ENCODE data around the gene BSN. TPM values are rescaled to one million over a fixed set of nuclear protein-coding genes. Genes with fewer than 3 reads are reported as not detected.

Gene BSN
- total RNA-seq, 1 experiment from 2014 or later: 0.87 TPM

GRCh38 chr3:49701388-49702077 lies 147.3 kb downstream of the BSN start:
- intact Hi-C loops (cut with micrococcal nuclease; ENCODE audit: unreplicated experiment) (no loop called here), in situ Hi-C loops (cut with HindIII; ENCODE audit: low pct_unique_long_range_greater_than_20kb, low sequenced_read_pairs) (no loop called here)
- Histone ChIP-seq H3K4me3 (ENCODE audit: low read depth in 2 of 2, low read length in 2 of 2) (no peak overlapping the region), H3K9me3 (ENCODE audit: control insufficient read depth, insufficient read depth, low read depth, low read length) (no peaks in the 10 kb centered on the region), H3K4me1 (ENCODE audit: control insufficient read depth, insufficient read depth, low read length) (no peaks in the 10 kb centered on the region), H3K27ac (ENCODE audit: low read length) (no peak overlapping the region), H3K36me3 (ENCODE audit: control insufficient read depth, insufficient read depth, low read length) (no peaks in the 10 kb centered on the region), H3K27me3 (ENCODE audit: control insufficient read depth, insufficient read depth, low read length) (no peaks in the 10 kb centered on the region)
- DNase-seq (ENCODE audit: low read depth, low spot score) (no peak), ATAC-seq (no peak)
- ChIA-PET CTCF (interaction anchor here (0.6 to 1.1 kb wide), 3 partner anchors 85 to 162 kb away, joined by 3 to 6 read pairs (median 4); partner anchors contain the start of gene IP6K1), POLR2A (no interaction called here)
- TF ChIP-seq, protein P1, sequence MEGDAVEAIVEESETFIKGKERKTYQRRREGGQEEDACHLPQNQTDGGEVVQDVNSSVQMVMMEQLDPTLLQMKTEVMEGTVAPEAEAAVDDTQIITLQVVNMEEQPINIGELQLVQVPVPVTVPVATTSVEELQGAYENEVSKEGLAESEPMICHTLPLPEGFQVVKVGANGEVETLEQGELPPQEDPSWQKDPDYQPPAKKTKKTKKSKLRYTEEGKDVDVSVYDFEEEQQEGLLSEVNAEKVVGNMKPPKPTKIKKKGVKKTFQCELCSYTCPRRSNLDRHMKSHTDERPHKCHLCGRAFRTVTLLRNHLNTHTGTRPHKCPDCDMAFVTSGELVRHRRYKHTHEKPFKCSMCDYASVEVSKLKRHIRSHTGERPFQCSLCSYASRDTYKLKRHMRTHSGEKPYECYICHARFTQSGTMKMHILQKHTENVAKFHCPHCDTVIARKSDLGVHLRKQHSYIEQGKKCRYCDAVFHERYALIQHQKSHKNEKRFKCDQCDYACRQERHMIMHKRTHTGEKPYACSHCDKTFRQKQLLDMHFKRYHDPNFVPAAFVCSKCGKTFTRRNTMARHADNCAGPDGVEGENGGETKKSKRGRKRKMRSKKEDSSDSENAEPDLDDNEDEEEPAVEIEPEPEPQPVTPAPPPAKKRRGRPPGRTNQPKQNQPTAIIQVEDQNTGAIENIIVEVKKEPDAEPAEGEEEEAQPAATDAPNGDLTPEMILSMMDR (IDR thresholded peaks at IDR 0.05): peak; percentile 61
- TF ChIP-seq SIN3A (IDR thresholded peaks at IDR 0.05; ENCODE audit: borderline replicate concordance, insufficient read depth, low read depth, low read length): no peak
- no TSS peak for BruUV-seq (replicated peaks)

- H3K4me3 ChIP-seq (ENCODE audit: low read depth in 2 of 2, low read length in 2 of 2): no peak overlapping the region
- H3K27me3 ChIP-seq (ENCODE audit: control insufficient read depth, insufficient read depth, low read length): no peaks in the 10 kb centered on the region
- POLR2A ChIA-PET: no interaction called here
- no TSS peak for BruUV-seq (replicated peaks)
- no peak overlapping the region for H3K27ac ChIP-seq (ENCODE audit: low read length)
- no peaks in the 10 kb centered on the region for H3K4me1 ChIP-seq (ENCODE audit: control insufficient read depth, insufficient read depth, low read length)
- DNase-seq (ENCODE audit: low read depth, low spot score) (no peak), ATAC-seq (no peak)
- in situ Hi-C loops (cut with HindIII; ENCODE audit: low pct_unique_long_range_greater_than_20kb, low sequenced_read_pairs): no loop called here
- CTCF ChIA-PET: no interaction called here
- intact Hi-C loops (cut with micrococcal nuclease; ENCODE audit: unreplicated experiment): no loop called here
- H3K9me3 ChIP-seq (ENCODE audit: control insufficient read depth, insufficient read depth, low read depth, low read length): no peaks in the 10 kb centered on the region
- TF ChIP-seq POLR2AphosphoS5 (IDR thresholded peaks at IDR 0.05; ENCODE audit: low read depth, low read length): no peak
- TF ChIP-seq TCF7L2 (IDR thresholded peaks at IDR 0.05; ENCODE audit: low read depth, low read length): no peak
- TF ChIP-seq, protein P1 (IDR thresholded peaks at IDR 0.05): no peak
- TF ChIP-seq, protein P2, sequence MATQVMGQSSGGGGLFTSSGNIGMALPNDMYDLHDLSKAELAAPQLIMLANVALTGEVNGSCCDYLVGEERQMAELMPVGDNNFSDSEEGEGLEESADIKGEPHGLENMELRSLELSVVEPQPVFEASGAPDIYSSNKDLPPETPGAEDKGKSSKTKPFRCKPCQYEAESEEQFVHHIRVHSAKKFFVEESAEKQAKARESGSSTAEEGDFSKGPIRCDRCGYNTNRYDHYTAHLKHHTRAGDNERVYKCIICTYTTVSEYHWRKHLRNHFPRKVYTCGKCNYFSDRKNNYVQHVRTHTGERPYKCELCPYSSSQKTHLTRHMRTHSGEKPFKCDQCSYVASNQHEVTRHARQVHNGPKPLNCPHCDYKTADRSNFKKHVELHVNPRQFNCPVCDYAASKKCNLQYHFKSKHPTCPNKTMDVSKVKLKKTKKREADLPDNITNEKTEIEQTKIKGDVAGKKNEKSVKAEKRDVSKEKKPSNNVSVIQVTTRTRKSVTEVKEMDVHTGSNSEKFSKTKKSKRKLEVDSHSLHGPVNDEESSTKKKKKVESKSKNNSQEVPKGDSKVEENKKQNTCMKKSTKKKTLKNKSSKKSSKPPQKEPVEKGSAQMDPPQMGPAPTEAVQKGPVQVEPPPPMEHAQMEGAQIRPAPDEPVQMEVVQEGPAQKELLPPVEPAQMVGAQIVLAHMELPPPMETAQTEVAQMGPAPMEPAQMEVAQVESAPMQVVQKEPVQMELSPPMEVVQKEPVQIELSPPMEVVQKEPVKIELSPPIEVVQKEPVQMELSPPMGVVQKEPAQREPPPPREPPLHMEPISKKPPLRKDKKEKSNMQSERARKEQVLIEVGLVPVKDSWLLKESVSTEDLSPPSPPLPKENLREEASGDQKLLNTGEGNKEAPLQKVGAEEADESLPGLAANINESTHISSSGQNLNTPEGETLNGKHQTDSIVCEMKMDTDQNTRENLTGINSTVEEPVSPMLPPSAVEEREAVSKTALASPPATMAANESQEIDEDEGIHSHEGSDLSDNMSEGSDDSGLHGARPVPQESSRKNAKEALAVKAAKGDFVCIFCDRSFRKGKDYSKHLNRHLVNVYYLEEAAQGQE (IDR thresholded peaks at IDR 0.05; ENCODE audit: insufficient read depth in 1 of 2, low read depth in 2 of 2, low read length in 1 of 2): no peak
- TF ChIP-seq SIN3A (IDR thresholded peaks at IDR 0.05; ENCODE audit: borderline replicate concordance, insufficient read depth, low read depth, low read length): no peak
- H3K36me3 ChIP-seq (ENCODE audit: control insufficient read depth, insufficient read depth, low read length): no peaks in the 10 kb centered on the region
These were observed 148.4 kb downstream of the BSN start for GRCh38 chr3:49702672-49703071.
